Hindlimb muscle (tissue), 1 donor: ENCODE measurements around the gene PSMB8. TPM values are rescaled to one million over a fixed set of nuclear protein-coding genes. Genes with fewer than 3 reads are reported as not detected.
"Not testable (repeated sequence)": the region's sequence is repeated elsewhere in the genome, so short reads cannot be mapped to it uniquely, and the experiment has no call there.

Source experiments
- DNase-seq: peaks from one replicate; pipeline ENCODE4 v3.0.0-alpha.2; 2013
- polyA plus RNA-seq: library from polyadenylated mRNA; unstranded; fragments of 120-200 nt; gene quantifications from one replicate; pipeline ENCODE4 v1.2.1, GENCODE V29; 2013; ENCODE audit not compliant: insufficient read length

The PSMB8 gene
- 13.9 TPM for polyA plus RNA-seq

DNA sequence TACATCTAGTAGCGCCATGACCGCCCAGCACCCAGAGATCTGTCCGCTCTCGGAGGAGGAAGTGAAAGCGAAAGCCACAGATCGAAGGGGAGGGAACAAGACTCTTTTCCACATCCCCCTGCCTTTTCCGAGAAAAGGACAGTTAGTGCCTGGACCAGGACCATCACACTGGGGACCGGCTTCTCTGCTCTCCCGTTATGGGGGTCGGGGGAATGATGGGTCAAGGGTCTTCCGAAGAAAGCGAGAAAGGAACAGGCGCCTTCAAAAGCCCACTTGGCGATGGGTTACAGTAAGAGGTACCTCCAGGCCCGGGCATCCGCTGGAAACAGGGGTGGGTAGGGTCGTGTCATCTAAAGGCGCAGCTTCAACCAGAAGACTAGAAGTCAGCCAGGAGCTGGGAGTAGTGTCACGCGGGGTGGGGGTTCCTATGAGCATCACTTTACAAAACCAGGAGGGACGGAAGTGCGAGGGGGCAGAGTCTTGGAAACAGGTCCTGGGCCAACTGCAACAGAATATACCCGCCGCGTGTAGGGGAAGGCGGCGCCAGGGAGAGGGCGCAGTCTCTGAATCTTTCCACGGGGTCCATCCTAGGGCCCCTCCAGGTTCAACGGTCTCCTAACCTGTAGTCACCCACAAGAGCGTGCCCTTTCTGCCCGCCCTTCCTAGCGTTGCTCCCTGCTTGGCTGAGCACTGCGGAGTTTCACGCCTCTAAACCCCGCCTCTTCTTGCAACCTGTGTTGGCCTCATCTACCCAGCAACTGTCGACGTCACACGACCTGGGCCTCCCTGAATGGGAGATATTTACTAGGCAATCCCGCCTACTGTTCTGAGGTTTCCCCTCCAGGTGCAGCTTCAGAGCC is at the start of gene PSMB8:
Gene PSMB8, minus strand, starts transcription at position 69 of the 860 bp plus-strand sequence. Its CDS starts 51 bp downstream, at position 18.
- peak; percentile 94 for DNase-seq

DNA sequence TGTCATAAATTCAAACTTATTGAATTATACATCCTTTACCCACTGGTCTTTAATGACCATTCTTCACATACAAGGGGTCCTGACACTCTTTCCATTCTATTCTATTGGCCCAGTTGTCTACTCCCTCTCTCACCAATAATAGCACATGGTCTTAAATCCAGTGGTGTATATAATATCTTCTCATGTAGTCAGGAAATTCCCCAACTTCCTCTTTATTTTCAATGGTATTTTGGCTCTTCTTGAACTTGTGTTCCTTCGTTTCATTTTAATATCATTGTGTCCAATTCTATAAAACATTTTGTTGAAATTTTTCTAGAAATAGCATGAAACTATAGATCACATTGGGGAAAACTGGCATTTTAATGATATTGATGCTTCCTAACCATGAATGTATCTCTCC is 47.0 kb upstream of the PSMB8 start:
- DNase-seq: no peak

DNA sequence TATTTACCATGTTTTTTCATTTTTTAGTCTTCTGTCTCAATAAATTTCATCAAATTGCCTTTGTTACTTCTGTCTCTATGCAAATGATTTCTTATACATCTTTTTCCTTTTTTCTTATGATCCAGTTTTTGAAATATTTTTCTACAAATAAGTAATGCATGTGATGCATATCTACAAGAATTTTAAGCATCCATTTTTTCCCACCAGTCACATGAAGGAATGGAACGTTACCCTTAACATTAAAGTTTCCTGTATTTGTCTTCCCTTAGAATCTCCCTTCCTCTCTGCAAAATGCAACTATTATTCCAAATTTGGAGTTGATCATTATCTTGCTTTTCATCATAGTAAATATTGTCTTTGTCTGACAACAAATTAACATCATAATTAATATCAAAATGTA is 45.7 kb upstream of the PSMB8 start:
- DNase-seq: no peak

DNA sequence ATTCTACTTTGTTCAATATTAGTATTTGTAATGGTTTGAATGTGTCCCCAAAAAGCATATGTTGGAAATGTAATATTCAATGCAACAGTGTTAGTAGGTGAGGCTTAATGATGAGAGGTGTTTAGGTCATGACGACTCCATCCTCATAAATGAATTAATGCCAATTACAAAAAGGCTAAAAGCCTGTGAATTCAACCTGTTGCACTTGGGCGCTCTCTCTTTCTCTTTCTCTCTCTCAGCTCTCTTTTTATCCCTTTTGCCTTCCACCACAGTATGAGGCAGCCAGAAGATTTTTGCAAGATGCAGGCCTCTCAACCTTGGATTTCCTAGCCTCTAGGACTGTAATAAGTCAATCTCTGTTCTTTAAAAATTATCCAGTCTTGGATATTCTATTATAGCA is 44.7 kb upstream of the PSMB8 start:
- DNase-seq: no peak

DNA sequence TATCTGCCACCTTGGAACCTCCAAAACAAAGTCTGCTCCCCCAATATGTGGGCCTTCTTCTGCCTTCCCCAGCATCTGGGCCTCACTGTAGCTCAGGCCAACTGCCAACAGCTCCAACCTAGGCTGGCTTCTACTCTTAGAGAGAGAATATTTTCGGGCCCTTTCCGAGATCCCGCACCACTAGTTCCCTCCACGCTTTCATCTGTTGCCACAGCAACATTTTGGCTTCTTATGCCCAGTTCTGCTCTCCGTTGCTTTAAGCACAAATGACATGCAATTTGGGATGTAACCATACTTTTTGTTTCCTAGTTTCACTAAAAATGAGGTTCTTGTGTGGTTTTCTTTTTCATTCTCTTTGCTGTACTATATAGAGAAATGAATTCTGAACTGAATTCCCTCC is 43.8 kb upstream of the PSMB8 start:
- DNase-seq: no peak

- DNase-seq: no peak
These were observed 43.0 kb upstream of the PSMB8 start for GRCh38 chr6:32886681-32887383.

DNA sequence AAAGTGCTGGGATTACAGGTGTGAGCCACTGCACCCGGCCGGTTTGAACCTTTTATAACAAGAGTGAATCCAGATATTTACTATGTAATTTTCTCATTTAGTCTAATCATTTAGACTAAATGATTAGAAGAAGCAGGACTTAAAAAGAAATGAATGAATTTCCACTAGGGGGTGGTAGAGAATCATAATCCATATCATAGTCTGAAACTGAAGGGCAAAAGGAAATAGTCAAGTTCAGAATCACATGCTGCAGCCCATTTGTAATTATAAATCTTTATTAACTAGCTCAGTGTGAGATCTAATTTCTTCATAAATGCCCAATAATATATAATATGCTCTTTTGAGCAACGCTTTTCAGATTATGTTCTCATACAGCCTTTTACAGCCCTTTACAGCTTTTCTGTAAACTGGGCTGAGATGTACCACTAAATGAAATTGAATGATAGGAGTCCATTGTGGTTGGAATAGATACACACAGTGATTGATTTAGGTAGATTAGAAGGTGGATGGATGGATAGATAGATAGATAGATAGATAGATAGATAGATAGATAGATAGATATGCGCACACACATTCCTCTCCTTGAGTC is 41.9 kb upstream of the PSMB8 start:
- DNase-seq: peak; percentile 61

DNA sequence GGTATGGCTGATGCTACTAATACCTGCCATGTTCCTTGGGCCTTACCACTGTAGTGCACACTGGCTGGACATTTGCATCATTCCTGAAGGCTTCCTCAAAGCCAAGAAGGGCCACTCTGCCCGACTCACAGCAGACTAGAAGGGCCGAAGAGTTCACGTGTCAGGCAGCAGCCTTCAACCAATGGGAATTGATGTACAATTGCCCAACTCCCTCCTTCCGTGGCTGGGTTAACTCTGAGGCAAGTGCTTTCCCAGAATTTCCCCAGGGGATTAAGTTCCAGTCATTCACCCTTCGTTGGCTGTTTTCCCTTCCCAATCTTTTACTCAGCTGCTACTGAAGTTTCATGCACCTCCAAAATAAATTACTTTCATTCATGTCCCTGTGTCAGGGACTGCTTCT is 39.9 kb upstream of the PSMB8 start:
- no peak for DNase-seq

- no peak for DNase-seq
These were observed 39.0 kb upstream of the PSMB8 start for GRCh38 chr6:32882879-32883250.

DNA sequence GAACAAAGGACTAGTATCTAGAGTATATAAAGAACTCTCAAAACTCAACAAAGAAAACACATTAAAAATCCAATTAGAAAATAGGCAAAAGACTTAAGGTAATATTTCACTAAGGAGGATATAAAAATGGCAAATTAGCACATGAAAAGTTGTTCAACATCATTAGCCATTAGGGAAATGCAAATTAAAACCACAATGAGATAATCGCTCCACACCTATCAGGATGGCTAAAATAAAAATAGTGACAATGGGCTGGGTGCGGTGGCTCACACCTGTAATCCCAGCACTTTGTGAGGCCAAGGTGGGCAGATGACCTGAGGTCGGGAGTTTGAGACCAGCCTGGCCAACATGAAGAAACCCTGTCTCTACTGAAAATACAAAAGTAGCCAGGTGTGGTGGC is 37.1 kb upstream of the PSMB8 start:
- not testable (repeated sequence) for DNase-seq

GRCh38 chr6:32879691-32880090 is 35.8 kb upstream of the PSMB8 start:
- DNase-seq: no peak

GRCh38 chr6:32876603-32877002 is 32.8 kb upstream of the PSMB8 start:
- no peak for DNase-seq

- not testable (repeated sequence) for DNase-seq
These were observed 30.1 kb upstream of the PSMB8 start for GRCh38 chr6:32873947-32874346.

- DNase-seq: peak; percentile 80
These were observed 24.5 kb upstream of the PSMB8 start for GRCh38 chr6:32868257-32868788.

GRCh38 chr6:32867554-32868256 is 23.9 kb upstream of the PSMB8 start:
- DNase-seq: no peak

- DNase-seq: no peak
These were observed 23.2 kb upstream of the PSMB8 start for GRCh38 chr6:32867022-32867477.

GRCh38 chr6:32865724-32866443 is 22.0 kb upstream of the PSMB8 start:
- no peak for DNase-seq

GRCh38 chr6:32862725-32863124 is 18.9 kb upstream of the PSMB8 start:
- DNase-seq: no peak

DNA sequence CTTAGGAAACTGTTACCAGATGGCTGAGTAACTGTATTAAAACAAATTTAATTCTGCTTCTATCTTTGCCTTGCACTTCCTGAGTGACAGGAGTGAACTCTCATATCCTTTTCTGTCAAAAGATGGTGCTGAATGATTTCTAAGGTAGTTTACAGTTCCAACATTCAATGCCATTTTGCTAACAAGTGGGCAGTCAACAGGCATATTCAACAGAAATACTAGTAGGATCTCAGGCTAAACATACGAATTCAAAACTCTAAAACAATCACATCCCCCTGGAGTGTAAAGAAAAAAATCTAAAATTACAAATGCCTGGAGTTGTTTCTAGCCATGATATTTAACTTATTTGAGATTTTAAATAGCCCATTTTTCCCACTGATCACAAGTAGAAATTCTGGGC is 16.8 kb upstream of the PSMB8 start:
- DNase-seq: no peak

- DNase-seq: no peak
These were observed 14.3 kb upstream of the PSMB8 start for GRCh38 chr6:32858194-32858593.

DNA sequence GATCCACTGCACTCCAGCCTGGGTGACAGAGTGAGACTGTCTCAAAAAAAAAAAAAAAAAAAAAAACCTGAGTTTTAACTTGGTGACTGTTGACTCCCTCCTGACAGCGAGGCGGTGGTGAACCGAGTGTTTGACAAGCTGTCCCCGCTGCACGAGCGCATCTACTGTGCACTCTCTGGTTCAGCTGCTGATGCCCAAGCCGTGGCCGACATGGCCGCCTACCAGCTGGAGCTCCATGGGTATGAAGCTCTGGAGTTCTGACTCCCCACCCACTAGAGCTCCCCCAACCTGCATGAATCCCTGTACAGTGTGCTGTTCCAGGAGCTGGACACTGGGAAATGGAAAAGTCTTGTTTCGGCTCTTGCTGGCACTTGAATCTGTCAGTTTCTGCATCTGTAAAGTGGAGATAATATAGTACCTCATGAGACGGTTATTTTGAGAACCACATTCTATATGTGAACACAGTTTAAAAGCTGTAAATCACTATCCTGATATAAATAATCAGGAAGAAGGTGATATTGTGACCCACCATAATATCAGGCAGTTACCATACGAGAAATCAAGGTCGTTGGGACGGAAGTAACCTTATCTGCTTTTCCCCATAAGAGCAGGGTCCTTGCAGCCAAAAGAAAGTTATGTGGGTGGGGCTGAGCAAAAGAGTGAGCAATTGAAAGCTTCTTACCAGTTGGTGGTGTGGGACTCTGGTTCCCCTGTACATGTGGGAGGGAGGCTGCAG is 13.5 kb upstream of the PSMB8 start:
- no peak for DNase-seq
